Left ventricle myocardium superior (tissue), 1 donor: ENCODE results near the gene OSTN. TPM values are rescaled to one million over a fixed set of nuclear protein-coding genes. Genes with fewer than 3 reads are reported as not detected.
"Not testable (repeated sequence)": the region's sequence is repeated elsewhere in the genome, so short reads cannot be mapped to it uniquely, and the experiment has no call there.

ENCODE experiments used
- ATAC-seq: fragments of 200-7000 bp; cut with Tn5 transposase; one replicate; pipeline ENCODE4 v1.9.1; 2020; ENCODE audit warnings: mild to moderate bottlenecking, moderate library complexity
- DNase-seq: peaks from one replicate; pipeline ENCODE4 v3.0.0-alpha.2; 2020
- intact Hi-C: fragments of 100-400 bp; cut with micrococcal nuclease; formaldehyde crosslinking; loops from one replicate; pipeline ENCODE4 v1.11.0; 2022
- long read RNA-seq: library from polyadenylated mRNA; unstranded; transcript quantifications from one replicate; pipeline ENCODE4 v2.0.0, GENCODE V29; 2021
- total RNA-seq: library from RNA; stranded (reverse); fragmentation: NEBNext Ultra II Directional; extraction: Animal tissue kit (Norgen Biotek cat#: 25700); gene quantifications from one replicate; pipeline ENCODE4 v1.2.1, GENCODE V29; 2021
- donor health status: DM: no; HTN: yes; CAD: no; lungs with severe emphysema.

The OSTN gene, protein sequence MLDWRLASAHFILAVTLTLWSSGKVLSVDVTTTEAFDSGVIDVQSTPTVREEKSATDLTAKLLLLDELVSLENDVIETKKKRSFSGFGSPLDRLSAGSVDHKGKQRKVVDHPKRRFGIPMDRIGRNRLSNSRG
- total RNA-seq, result not detected
- long read RNA-seq, partial matches to known transcripts, result 0 of 2 reads
- long read RNA-seq, other reads (novel, unspliced or antisense), result 2 of 2 reads

DNA sequence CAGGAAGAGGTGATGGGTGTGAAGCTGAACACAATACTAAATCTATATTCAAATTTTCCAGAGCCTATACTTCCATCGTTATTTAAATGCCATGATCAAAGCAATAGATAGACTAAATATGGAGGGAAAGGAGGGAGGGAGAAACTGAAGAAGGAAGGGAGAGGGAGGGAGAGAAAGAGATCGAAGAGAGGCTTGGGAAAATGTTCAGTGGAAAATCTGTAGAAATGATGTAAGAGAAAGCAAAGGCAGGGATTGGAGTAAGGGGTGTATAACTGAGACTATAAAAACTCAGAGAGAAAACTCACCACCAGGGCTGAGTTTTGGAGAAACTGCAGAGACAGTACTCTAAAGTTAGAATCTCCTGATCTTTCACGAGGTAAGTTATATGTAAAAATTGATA lies at the start of gene OSTN:
OSTN (plus strand) TSS at position 310 of the 400 bp plus-strand sequence. CDS start 13,292 bp downstream, outside the sequence.
- intact Hi-C loops, result no loop called here

DNA sequence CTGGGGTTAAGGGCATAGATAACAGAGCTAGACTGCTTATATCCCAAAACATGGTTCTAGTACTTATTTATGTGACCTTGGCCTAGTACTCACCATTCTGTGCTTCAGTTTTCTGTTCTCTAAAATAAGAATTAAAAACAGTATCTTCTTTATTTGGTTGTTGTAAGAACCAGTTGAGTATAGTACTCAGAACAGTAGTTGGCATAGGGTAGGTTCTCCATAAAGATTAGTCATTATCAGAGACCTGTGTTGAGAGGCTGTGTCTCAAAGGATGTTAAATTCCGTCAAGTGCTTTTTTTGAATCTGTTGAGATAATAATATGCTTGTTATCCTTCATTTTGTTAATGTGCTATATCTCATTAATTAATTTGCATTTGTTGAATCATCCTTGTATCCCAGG lies 47.4 kb upstream of the OSTN start:
- intact Hi-C loops, result no loop called here
- ATAC-seq (no peak), DNase-seq (no peak)

More for the DNA sequence above, at the start of gene OSTN:
- ATAC-seq (no peak), DNase-seq (no peak)

GRCh38 chr3:191154827-191155226 lies 44.2 kb upstream of the OSTN start:
- ATAC-seq (no peak), DNase-seq (no peak)
- intact Hi-C loops, result no loop called here

DNA sequence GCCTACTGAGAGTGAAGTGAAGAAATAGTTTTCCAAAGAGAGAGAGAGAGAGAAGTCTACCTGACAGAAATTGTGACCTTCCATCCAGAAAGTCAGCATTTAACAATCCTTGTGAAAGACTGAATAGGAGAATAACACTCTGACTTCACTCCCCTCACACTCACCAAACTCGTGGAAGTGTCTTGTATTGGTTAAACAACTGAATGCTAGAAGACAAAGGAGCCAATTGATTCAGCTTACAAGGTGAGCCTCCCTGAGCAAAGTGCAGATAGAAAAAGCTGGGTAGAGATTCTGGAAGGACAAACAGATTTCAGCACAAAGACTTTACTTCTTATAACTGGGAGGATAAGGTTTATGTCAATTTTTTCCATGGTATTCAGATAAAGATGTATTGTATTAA lies 40.8 kb upstream of the OSTN start:
- no peak for DNase-seq
- ATAC-seq, result no peak
- intact Hi-C loops, result no loop called here

DNA sequence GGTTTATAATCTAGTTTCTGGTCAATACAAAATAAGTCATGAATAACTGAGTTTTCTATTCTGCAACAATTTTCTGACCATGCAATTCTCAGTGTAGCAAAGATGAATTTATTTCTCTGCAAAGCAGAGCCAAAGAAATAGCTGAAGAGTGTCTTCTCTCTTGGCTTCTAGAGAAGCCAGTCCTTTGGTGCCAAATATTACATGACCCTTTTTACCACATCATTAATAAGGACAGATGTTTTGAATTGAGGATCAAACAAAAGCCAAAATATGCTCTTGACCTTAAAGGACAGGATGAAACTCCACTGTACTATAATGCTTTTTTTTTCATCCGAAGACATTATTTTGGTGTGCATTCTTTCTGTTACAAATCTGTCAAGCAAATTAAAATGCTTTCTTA lies 40.2 kb upstream of the OSTN start:
- ATAC-seq (no peak), DNase-seq (no peak)
- intact Hi-C loops, result no loop called here

- ATAC-seq (no peak), DNase-seq (no peak)
- intact Hi-C loops, result no loop called here
Measured at GRCh38 chr3:191165802-191166201, 33.2 kb upstream of the OSTN start.

- intact Hi-C loops, result no loop called here
- ATAC-seq (no peak), DNase-seq (no peak)
Measured at GRCh38 chr3:191166368-191166767, 32.7 kb upstream of the OSTN start.

DNA sequence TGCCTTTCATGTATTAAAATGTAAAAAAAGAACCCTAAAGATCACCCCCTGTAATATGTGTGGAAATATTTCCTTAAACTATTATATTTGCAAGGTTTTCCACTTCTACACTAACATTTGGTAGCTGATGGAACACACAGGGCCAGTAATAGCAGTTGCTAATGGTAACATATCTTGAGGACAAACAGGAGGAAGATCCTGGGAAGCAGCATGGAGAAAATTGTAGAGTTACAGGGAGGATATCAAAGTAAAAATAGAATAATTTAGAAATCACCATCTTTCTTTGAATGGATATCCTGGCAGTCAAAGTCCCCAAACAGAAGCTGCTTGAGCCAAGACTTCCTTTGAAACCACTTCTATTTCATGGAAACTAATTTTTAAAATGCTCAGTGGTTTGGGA lies 29.5 kb upstream of the OSTN start:
- DNase-seq (no peak), ATAC-seq (no peak)
- intact Hi-C loops, result no loop called here

DNA sequence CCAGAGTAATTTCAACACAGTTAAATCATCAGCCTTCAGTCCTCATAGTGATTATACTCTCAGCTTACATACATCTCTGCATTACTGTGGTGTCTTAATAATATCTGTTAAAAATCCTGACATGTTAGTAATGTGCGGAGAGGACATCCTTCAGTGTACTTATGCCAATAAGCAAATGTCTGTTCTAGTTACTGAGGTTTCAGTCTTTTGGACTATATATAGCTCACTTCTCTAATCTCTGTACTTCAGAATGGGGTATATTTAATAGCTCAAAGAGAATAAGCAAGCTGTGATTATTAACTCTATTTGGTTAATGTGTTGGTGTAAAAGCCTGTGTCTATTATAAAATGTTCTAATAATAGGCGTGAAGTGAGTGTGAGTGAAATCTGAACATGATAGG lies 28.9 kb upstream of the OSTN start:
- DNase-seq (no peak), ATAC-seq (peak; percentile 18)
- intact Hi-C loops, result no loop called here

- DNase-seq, result no peak
- intact Hi-C loops, result no loop called here
- ATAC-seq, result no peak
Measured at GRCh38 chr3:191175102-191175501, 23.9 kb upstream of the OSTN start.

- no peak for ATAC-seq
- no peak for DNase-seq
- intact Hi-C loops, result no loop called here
Measured at GRCh38 chr3:191176038-191176785, 22.8 kb upstream of the OSTN start.

- DNase-seq, intact Hi-C loops, ATAC-seq: not testable (repeated sequence)
Measured at GRCh38 chr3:191185382-191185781, 13.7 kb upstream of the OSTN start.

DNA sequence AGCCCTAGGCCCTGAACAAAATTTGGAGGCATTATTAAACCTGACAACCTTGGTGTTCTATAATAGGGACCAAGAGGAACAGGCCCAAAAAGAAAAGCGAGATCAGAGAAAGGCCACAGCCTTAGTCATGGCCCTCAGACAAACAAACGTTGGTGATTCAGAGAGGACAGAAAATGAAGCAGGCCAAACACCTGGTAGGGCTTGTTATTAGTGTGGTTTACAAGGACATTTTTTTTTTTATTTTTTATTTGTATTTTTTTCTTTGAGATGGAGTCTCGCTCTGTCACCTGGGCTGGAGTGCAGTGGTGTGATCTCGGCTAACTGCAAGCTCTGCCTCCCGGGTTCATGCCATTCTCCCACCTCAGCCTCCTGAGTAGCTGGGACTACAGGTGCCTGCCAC lies 10.8 kb upstream of the OSTN start:
- DNase-seq, ATAC-seq, intact Hi-C loops: not testable (repeated sequence)

DNA sequence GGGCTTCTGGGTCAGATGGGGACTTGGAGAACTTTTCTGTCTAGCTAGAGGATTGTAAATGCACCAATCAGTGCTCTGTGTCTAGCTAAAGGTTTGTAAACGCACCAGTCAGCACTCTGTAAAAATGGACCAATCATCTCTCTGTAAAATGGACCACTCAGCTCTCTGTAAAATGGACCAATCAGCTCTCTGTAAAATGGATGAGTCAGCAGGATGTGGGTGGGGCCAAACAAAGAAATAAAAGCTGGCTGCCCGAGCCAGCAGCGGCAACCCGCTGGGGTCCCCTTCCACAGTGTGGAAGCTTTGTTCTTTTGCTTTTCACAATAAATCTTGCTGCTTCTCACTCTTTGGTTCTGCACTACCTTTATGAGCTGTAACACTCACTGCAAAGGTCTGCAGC lies 6.8 kb upstream of the OSTN start:
- intact Hi-C loops, ATAC-seq: not testable (repeated sequence)

GRCh38 chr3:191192941-191193340 lies 6.1 kb upstream of the OSTN start:
- intact Hi-C loops, result no loop called here
- ATAC-seq, result no peak
- DNase-seq, result no peak

More for the DNA sequence above, 6.8 kb upstream of the OSTN start:
- DNase-seq, result not testable (repeated sequence)

DNA sequence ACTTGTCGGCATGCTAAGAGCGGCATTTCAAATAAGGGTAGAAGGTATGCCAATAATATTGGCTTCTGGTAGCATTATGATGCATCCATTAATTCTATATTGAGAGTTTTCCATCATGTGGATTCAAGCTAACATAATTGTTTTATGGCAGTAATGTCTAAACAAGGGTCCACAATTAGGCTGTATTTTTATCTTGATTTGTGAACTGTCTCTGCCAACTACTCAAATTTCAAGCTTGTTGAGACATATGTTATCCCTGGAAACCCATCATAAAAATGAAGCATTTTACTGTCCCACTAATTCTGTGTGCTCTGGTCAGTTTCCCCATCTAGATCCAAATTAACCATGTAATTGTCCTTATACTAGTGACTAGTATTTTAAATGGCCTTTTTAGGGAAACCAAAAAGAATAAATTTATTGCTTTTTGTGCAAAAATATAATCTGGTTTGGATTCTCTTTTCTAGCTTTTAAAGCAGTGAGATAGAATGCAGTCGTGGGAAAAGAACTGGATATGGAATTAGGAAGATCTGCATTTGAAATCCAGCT lies 1.2 kb upstream of the OSTN start:
- ATAC-seq, result no peak
- intact Hi-C loops, result no loop called here
- DNase-seq, result no peak

- peak; percentile 41 for ATAC-seq
- intact Hi-C loops, result no loop called here
Measured at GRCh38 chr3:191198480-191198879, 561 bp upstream of the OSTN start.

DNA sequence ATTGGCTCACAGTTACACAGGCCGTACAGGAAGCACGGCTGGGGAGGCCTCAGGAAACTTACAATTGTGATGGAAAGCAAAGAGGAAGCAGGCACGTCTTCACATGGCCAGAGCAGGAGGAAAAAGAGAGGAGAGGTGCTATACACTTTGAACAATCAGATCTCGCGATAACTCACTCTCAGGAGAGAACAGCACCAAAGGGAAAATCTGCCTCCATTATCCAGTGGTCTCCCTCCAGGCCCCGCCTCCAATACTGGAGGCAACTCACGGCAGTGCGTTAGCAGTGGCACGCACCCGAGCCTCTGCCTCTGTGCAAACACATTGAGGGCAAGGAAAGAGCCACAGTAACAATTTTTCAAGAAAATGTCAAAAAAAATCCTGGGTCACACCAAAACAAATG lies 11.0 kb downstream of the OSTN start:
- intact Hi-C loops, result no loop called here
- no peak for ATAC-seq
- DNase-seq, result no peak

More at GRCh38 chr3:191198480-191198879, 561 bp upstream of the OSTN start:
- no peak for DNase-seq

GRCh38 chr3:191216510-191216909 lies 17.5 kb downstream of the OSTN start:
- ATAC-seq (no peak), DNase-seq (no peak)
- intact Hi-C loops, result no loop called here

GRCh38 chr3:191217301-191217700 lies 18.3 kb downstream of the OSTN start:
- intact Hi-C loops, result no loop called here
- ATAC-seq, result no peak
- DNase-seq, result no peak

DNA sequence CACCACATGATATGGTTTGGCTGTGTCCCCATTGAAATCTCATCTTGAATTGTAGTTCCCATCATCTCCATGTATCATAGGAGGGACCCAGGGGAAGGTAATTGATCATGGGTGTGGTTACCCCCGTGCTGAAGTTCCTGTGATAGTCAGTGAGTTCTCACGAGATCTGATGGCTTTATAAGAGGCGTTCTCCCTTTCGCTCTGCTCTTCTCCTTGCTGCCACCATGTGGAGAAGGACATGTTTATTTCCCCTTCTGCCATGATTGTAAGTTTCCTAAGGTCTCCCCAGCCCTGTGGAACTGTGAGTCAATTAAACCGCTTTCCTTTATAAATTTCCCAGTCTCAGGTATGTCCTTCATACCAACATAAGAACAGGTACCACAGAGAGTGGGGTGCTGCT lies 21.9 kb downstream of the OSTN start:
- intact Hi-C loops, result no loop called here
- no peak for DNase-seq
- no peak for ATAC-seq
